COLO668 (cell line): ENCODE measurements around the gene SPG21.

Source experiments
- DNase-seq: peaks from one replicate; lab custom pipeline; 2025; ENCODE audit not compliant: unreplicated experiment; lab: John Stamatoyannopoulos, UW

Gene SPG21

DNA sequence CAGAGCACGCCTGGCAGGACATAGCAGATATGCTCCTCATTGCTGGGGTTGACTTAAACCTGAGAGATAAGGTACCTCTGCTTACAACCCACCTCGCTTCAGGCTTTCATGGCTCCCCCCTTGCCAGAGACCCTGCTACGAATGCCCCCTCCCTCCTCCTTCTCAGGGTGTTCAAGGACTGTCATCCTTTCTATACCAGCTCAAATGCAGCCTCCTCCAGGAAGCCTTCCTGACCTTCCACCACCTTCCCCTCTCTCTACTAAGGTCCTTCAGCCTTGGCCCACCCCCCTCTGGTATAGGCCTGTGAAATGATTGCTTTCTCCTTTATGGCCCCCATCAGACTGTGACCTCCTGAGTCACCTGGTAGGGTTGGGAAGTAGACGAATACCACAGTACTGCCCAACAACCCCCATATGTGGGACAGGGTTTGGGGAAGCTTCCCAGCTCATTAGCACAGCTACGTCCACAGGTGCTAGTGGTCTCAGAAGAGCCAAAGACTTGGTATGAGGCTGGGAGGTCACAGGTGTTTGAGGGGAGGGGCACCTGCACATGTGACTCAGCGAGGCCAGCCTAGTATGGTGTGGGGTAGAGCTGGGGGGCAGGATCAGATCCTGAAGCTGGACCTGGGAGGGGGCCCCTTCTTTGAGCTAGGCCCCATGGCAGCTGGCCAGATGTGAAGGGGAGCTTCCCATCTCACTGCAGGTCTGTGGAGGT is 46.0 kb downstream of the SPG21 start:
- no peak for DNase-seq

DNA sequence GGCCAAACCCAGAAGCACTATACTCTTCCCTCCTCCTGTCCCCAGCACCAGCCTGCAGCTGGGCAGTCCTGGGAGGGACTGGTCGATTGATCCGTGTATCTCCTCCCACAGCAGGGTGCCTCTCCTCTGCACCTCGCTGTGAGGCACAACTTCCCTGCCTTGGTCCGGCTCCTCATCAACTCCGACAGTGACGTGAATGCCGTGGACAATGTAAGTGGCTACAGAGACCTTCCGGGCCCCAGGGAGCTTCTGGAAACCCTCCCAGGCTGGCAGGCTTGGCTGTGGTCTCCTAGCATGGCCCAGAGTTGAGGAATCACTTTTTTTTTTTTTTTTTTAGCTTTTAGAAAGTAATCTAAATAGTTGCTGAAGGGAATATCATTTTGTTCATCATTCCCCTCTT is 47.4 kb downstream of the SPG21 start:
- DNase-seq = no peak

DNA sequence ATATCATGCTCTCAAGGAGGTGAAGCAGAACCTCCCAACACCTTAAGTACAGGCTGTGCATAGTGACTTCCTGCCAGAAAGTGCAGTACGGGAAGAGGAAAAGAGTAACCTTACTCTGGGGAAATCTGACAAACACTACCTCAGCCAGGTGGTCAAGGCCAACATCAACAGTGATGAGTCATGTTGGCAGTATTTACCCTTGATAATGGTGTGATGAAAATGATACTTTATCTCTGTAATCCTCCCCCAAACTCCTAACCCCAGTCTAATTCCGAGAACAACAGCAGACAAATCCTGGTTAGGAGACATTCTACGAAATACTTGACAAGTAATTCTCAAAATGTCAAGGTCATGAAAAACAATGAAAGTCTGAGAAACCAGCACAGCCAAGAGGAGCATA is 51.5 kb downstream of the SPG21 start:
- peak; percentile 54 for DNase-seq

GRCh38 chr15:64934023-64934422 is 55.7 kb downstream of the SPG21 start:
- DNase-seq = no peak

DNA sequence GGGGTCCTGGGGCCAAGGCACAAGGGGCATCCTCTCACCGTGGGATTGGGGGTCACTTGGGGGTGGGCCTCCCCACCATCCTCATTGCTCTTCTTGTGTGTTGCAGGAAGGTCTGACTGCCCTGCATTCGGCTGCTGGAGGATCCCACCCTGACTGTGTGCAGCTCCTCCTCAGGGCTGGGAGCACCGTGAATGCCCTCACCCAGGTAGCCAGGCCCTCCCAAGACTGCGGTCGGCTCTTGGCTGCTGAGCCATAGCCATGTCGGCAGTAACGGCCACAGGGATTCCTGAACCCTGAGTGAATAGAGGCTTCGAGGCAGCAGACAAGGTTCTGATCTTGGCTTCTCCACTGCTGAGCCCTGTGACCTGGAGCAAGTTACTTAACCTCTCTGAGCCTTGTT is 58.3 kb downstream of the SPG21 start:
- no peak for DNase-seq

DNA sequence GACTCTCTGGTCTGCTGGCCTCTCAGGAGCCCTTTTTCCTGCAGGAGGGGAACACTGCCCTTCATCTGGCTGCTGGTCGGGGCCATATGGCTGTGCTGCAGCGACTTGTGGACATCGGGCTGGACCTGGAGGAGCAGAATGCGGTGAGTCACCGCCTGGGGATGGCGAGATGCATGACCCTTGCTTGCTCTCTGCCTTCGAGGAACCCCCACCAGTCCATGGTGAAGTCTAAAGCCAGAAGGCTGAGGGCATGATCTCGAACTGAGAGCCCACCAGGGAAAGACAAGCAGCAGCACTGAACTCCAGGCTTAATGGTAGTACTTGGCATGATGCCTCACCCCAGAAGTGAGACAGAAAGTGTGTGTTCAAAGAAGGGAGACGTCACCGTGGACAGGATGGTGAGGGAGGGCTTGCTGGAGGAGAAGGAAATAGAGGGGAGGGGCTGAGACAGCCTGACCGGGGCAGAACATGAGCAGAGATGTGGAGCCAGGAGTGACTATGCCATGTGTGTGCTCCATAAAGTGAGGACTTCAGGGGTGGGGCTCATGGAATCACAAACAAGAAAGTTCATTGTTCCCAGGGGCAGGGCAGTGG is 58.8 kb downstream of the SPG21 start:
- DNase-seq = no peak

DNA sequence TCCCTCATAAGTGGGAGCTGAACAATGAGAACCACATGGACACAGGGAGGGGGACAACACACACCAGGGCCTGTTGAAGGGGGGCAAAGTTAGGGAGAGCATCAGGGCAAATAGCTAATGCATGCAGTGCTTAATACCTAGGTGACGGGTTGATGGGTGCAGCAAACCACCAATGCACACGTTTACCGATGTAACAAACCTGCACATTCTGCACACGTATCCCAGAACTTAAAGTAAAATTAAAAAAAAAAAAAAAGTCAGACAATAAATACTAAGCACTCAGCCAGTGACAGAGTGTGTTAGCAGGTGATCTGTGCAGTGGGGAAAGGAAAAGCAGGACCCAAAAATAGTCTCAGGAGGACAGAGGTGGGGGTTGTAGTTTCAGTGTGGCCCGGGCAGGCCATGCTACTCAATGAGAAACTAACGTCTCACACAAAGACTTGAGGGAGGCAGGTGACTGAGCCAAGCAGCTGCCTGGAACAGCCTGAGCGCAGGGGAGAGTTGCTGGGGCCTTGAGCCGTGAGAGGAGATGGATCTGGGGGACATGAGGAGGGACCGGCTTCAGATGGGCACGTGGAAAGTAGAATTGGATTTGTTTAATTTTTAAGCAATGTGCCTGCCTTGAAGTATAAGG is 59.6 kb downstream of the SPG21 start:
- DNase-seq = no peak

DNA sequence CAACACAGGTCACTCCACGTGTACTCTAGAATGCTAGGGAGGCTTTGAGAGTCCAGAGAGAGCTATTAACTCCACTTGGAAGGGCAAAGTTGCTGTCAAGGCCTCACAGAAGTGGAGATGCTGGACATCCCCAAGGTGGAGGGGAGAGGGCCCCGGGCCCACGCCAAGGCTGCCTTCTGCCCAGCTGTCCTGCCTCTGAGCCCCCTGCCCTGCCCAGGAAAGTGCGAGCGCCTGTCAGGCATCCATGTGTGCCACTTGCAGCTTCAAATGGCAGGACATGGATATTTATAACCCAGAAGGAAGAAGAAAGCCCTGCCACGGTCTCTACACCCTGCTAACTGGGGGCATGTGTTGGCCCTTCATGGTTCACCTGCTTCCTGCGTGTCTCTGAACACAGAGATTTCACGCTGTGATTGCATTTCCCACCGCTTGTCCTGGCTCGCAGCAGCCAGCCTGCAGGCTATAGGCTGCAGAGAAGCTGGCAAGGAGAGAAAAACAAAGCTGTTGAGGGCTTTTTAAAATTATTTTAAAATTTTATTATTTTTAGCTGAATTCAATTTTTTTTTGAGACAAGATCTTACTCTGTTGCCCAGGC is 61.0 kb downstream of the SPG21 start:
- DNase-seq = no peak

GRCh38 chr15:64926661-64927060 is 63.1 kb downstream of the SPG21 start:
- DNase-seq = no peak

- no peak for DNase-seq
These were observed 64.1 kb downstream of the SPG21 start for GRCh38 chr15:64925335-64926330.

GRCh38 chr15:64923546-64923945 is 66.2 kb downstream of the SPG21 start:
- no peak for DNase-seq

DNA sequence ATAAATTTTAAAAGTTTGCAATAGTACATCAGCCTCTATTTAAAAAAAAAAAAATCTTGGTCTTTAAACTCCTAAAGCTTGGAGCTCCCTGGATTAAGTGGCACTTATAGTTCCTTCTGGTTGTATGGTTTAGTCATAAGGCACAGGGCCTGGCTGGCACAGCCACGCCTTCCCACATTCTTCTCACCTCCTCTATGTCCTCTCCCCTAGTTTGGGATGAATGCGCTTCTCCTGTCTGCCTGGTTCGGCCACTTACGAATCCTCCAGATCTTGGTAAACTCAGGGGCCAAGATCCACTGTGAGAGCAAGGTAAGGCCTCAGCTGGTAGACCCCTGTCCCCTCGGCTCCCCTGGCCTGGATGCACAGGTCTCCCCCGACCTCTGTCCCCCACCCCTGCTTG is 68.0 kb downstream of the SPG21 start:
- no peak for DNase-seq

GRCh38 chr15:64919721-64920120 is 70.0 kb downstream of the SPG21 start:
- no peak for DNase-seq

DNA sequence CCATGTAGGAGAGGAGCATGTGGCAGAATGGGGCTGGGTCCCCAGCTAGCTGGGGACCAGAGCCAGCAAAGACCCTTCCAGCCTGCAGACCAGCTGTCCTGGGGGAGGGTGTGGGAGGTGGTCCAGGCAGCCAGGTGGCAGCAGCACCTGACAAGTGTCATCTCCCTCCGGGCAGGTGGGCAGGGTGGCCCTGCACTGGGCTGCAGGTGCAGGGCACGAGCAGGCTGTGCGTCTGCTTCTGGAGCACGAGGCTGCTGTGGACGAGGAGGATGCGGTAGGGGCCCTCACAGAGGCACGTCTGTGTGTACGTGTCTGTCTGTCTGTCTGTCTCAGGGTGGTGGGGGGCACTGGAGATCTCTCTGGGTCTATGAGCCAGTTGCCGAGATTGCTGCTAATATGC is 72.5 kb downstream of the SPG21 start:
- peak; percentile 7 for DNase-seq

- DNase-seq = no peak
These were observed 73.3 kb downstream of the SPG21 start for GRCh38 chr15:64916365-64916764.

GRCh38 chr15:64915518-64916227 is 74.0 kb downstream of the SPG21 start:
- DNase-seq = no peak
